GM18517 (cell line): ENCODE results near the gene CALML4.
"Not testable (repeated sequence)": the region's sequence is repeated elsewhere in the genome, so short reads cannot be mapped to it uniquely, and the experiment has no call there.

ENCODE experiments used
- ATAC-seq: cut with Tn5 transposase; IDR thresholded peaks from one replicate; pipeline ENCODE4 v1.9.1; 2021; ENCODE audit warnings: mild to moderate bottlenecking, moderate library complexity; ENCODE audit not compliant: unreplicated experiment

The CALML4 gene

GRCh38 chr15:68192804-68193486 lies 12.2 kb downstream of the CALML4 start:
- ATAC-seq: no peak

- ATAC-seq: no peak
Observed at GRCh38 chr15:68192117-68192516, 13.0 kb downstream of the CALML4 start.

GRCh38 chr15:68191555-68191954 lies 13.6 kb downstream of the CALML4 start:
- ATAC-seq: no peak

GRCh38 chr15:68190048-68190447 lies 15.1 kb downstream of the CALML4 start:
- no peak for ATAC-seq

- no peak for ATAC-seq
Observed at GRCh38 chr15:68188647-68189046, 16.5 kb downstream of the CALML4 start.

GRCh38 chr15:68187559-68187958 lies 17.6 kb downstream of the CALML4 start:
- no peak for ATAC-seq

GRCh38 chr15:68186671-68187397 lies 18.3 kb downstream of the CALML4 start:
- no peak for ATAC-seq

GRCh38 chr15:68184616-68185480 lies 20.3 kb downstream of the CALML4 start:
- no peak for ATAC-seq

- ATAC-seq: no peak
Observed at GRCh38 chr15:68183616-68184315, 21.4 kb downstream of the CALML4 start.

- no peak for ATAC-seq
Observed at GRCh38 chr15:68177742-68178141, 27.4 kb downstream of the CALML4 start.

GRCh38 chr15:68176601-68177000 lies 28.5 kb downstream of the CALML4 start:
- no peak for ATAC-seq

GRCh38 chr15:68175526-68175925 lies 29.6 kb downstream of the CALML4 start:
- no peak for ATAC-seq

GRCh38 chr15:68173119-68173518 lies 32.0 kb downstream of the CALML4 start:
- no peak for ATAC-seq

- not testable (repeated sequence) for ATAC-seq
Observed at GRCh38 chr15:68172037-68172436, 33.1 kb downstream of the CALML4 start.

- ATAC-seq: no peak
Observed at GRCh38 chr15:68166847-68167246, 38.3 kb downstream of the CALML4 start.

GRCh38 chr15:68163191-68163590 lies 41.9 kb downstream of the CALML4 start:
- no peak for ATAC-seq

- no peak for ATAC-seq
Observed at GRCh38 chr15:68158046-68158628, 47.0 kb downstream of the CALML4 start.

GRCh38 chr15:68157074-68157473 lies 48.1 kb downstream of the CALML4 start:
- ATAC-seq: no peak

- ATAC-seq: no peak
Observed at GRCh38 chr15:68154923-68155559, 50.1 kb downstream of the CALML4 start.

GRCh38 chr15:68152342-68152741 lies 52.8 kb downstream of the CALML4 start:
- ATAC-seq: no peak
